Smooth muscle cell (in vitro differentiated cells): ENCODE data around the gene FAM241A. TPM values are rescaled to one million over a fixed set of nuclear protein-coding genes. Genes with fewer than 3 reads are reported as not detected.

Experiments used
- DNase-seq: peaks from one replicate; lab custom pipeline; 2025; ENCODE audit not compliant: unreplicated experiment; lab: John Stamatoyannopoulos, UW
- H2AFZ ChIP-seq: fragments of 200-600 bp; sonication (generic); 2 replicates; pipeline ENCODE4 v1.6.0; 2016; ENCODE audit warnings: antibody characterized with exemption, low read depth, mild to moderate bottlenecking
- H3F3A ChIP-seq: fragments of 200-600 bp; sonication (generic); 2 replicates; pipeline ENCODE4 v1.6.0; 2017; ENCODE audit warnings: antibody characterized with exemption, low read depth
- H3K27ac ChIP-seq: fragments of 200-600 bp; sonication (generic); 2 replicates; pipeline ENCODE4 v1.5.1; 2016; ENCODE audit warnings: low read depth, mild to moderate bottlenecking
- H3K27me3 ChIP-seq: fragments of 200-600 bp; sonication (generic); 2 replicates; pipeline ENCODE4 v1.6.1; 2016; ENCODE audit warnings: low read depth, mild to moderate bottlenecking
- H3K36me3 ChIP-seq: fragments of 200-600 bp; sonication (generic); 2 replicates; pipeline ENCODE4 v1.5.1; 2016; ENCODE audit warnings: low read depth
- H3K4me1 ChIP-seq: fragments of 200-600 bp; sonication (generic); 2 replicates; pipeline ENCODE4 v1.5.1; 2016; ENCODE audit warnings: low read depth
- H3K4me2 ChIP-seq: fragments of 200-600 bp; sonication (generic); 2 replicates; pipeline ENCODE4 v1.6.0; 2016; ENCODE audit warnings: mild to moderate bottlenecking
- H3K4me3 ChIP-seq: fragments of 200-600 bp; sonication (generic); 2 replicates; pipeline ENCODE4 v1.5.1; 2016; ENCODE audit warnings: mild to moderate bottlenecking
- H3K79me2 ChIP-seq: fragments of 200-600 bp; sonication (generic); 2 replicates; pipeline ENCODE4 v1.6.0; 2016; ENCODE audit warnings: low read depth, mild to moderate bottlenecking
- H3K9ac ChIP-seq: fragments of 200-600 bp; sonication (generic); 2 replicates; pipeline ENCODE4 v1.6.0; 2016; ENCODE audit warnings: low read depth
- H3K9me3 ChIP-seq: fragments of 200-600 bp; sonication (generic); replicated peaks from 2 replicates; pipeline ENCODE4 v1.5.1; 2016; ENCODE audit warnings: low read depth
- H4K20me1 ChIP-seq: fragments of 200-600 bp; sonication (generic); 2 replicates; pipeline ENCODE4 v1.6.0; 2016; ENCODE audit warnings: low read depth
- WGBS: methylation state at CpG from one replicate; pipeline ENCODE4 v1.1.7; 2016; ENCODE audit warnings: low lambda C conversion rate; 5-methylcytosine and 5-hydroxymethylcytosine counted together
- polyA plus RNA-seq: library from polyadenylated mRNA; unstranded; fragments of >200 nt; fragmentation: Nextera tagmentation; extraction: Ambion mirVana; gene quantifications from 2 replicates; pipeline ENCODE4 v1.2.1, GENCODE V29; 2016
- total RNA-seq: library from RNA; depleted of rRNA; stranded (reverse); fragments of >200 nt; gene quantifications from 2 replicates; pipeline ENCODE4 v1.2.3, GENCODE V29; 2014
- TF ChIP-seq, protein P1 (sequence below): fragments of 200-600 bp; sonication (generic); IDR thresholded peaks from 2 replicates; pipeline ENCODE4 v1.5.1; 2017; ENCODE audit warnings: borderline replicate concordance, mild to moderate bottlenecking, antibody characterized with exemption; ENCODE audit not compliant: insufficient read depth, poor library complexity, severe bottlenecking

The FAM241A gene
- total and polyA plus RNA-seq, 2 experiments from 2014 or later: 0.19 to 0.27 TPM

GRCh38 chr4:112113864-112114263 is 31.4 kb upstream of the FAM241A start:
- H3K4me2 ChIP-seq: no peak overlapping the region
- no peak overlapping the region for H3K27ac ChIP-seq
- H2AFZ ChIP-seq: no peak overlapping the region

DNA sequence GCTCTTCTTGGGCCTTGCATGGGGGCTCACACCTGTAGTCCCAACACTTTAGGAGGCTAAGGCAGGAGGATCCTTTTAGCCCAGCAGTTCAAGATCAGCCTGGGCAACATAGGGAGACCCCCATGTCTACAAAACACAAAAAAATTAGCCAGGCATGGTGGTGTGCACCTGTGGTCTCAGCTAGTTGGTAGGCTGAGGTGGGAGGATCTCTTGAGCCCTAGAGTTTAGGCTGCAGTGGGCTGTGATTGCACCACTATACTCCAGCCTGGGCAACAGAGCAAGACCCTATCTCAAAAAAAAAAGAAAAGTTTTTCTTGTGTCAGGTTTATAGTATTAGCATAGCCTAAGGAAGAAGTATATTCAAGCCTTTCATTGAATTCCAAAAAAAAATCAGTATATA is 30.8 kb upstream of the FAM241A start:
- no peak overlapping the region for H3K4me3 ChIP-seq
- no peaks in the 10 kb centered on the region for H3K36me3 ChIP-seq
- H3K9ac ChIP-seq: no peak overlapping the region
- TF ChIP-seq, protein P1, sequence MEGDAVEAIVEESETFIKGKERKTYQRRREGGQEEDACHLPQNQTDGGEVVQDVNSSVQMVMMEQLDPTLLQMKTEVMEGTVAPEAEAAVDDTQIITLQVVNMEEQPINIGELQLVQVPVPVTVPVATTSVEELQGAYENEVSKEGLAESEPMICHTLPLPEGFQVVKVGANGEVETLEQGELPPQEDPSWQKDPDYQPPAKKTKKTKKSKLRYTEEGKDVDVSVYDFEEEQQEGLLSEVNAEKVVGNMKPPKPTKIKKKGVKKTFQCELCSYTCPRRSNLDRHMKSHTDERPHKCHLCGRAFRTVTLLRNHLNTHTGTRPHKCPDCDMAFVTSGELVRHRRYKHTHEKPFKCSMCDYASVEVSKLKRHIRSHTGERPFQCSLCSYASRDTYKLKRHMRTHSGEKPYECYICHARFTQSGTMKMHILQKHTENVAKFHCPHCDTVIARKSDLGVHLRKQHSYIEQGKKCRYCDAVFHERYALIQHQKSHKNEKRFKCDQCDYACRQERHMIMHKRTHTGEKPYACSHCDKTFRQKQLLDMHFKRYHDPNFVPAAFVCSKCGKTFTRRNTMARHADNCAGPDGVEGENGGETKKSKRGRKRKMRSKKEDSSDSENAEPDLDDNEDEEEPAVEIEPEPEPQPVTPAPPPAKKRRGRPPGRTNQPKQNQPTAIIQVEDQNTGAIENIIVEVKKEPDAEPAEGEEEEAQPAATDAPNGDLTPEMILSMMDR: no peak
- no peaks in the 10 kb centered on the region for H3K4me1 ChIP-seq
- H3K27ac ChIP-seq: no peak overlapping the region
- H3K4me2 ChIP-seq: no peak overlapping the region
- H2AFZ ChIP-seq: no peak overlapping the region
- no peak for DNase-seq
- H3K79me2 ChIP-seq: no peaks in the 10 kb centered on the region
- H3F3A ChIP-seq: no peaks in the 10 kb centered on the region
- H4K20me1 ChIP-seq: no peaks in the 10 kb centered on the region
- no peaks in the 10 kb centered on the region for H3K9me3 ChIP-seq
- H3K27me3 ChIP-seq: no peaks in the 10 kb centered on the region

More at GRCh38 chr4:112113864-112114263, 31.4 kb upstream of the FAM241A start:
- Histone ChIP-seq H4K20me1 (no peaks in the 10 kb centered on the region), H3F3A (no peaks in the 10 kb centered on the region), H3K79me2 (no peaks in the 10 kb centered on the region), H3K27me3 (no peaks in the 10 kb centered on the region), H3K9ac (no peak overlapping the region), H3K9me3 (no peaks in the 10 kb centered on the region), H3K36me3 (no peaks in the 10 kb centered on the region), H3K4me3 (no peak overlapping the region), H3K4me1 (no peaks in the 10 kb centered on the region)
- TF ChIP-seq, protein P1: no peak
- DNase-seq: no peak

DNA sequence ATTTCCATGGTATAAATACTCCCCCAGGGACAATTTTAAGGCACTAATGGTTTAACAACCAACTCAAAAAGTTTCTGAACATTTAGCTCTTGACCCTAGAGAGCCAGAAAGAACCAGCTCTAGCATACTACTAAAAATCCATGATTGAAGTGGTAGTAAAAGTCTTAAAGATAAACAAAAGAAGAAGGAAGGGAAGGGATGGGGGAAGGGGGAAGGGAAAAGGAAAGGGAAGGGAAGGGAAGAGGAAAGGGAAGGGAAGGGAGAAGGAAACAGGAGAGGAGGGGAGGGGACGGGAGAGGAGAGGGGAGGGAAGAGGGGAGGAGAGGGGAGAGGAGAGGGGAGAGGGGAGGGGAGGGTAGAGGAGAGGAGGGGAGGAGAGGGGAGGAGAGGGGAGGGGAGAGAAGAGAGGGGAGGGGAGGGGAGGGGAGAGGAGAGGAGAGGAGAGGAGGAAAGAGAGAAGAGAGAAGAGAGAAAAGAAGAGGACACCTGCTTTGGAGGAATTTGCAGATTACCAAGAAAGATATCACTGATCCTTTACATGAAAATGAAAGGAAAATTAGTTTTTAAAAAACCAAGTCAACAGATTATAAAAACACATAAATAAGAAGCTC is 26.4 kb upstream of the FAM241A start:
- no peak overlapping the region for H3K4me3 ChIP-seq
- H3F3A ChIP-seq: no peaks in the 10 kb centered on the region
- no CpG with 5 or more reads among the region's 1 CpG for whole genome bisulfite sequencing
- no peaks in the 10 kb centered on the region for H3K79me2 ChIP-seq
- TF ChIP-seq, protein P1: no peak
- no peak overlapping the region for H3K4me2 ChIP-seq
- no peaks in the 10 kb centered on the region for H3K9me3 ChIP-seq
- no peaks in the 10 kb centered on the region for H3K4me1 ChIP-seq
- no peaks in the 10 kb centered on the region for H4K20me1 ChIP-seq
- no peak overlapping the region for H2AFZ ChIP-seq
- H3K27me3 ChIP-seq: peaks cover 2% of the 10 kb centered on the region
- H3K9ac ChIP-seq: no peak overlapping the region
- DNase-seq: no peak
- H3K27ac ChIP-seq: no peak overlapping the region
- no peaks in the 10 kb centered on the region for H3K36me3 ChIP-seq

- Histone ChIP-seq H3K9ac (no peak overlapping the region), H3K4me2 (no peak overlapping the region), H3K4me3 (no peak overlapping the region), H3K27ac (no peak overlapping the region), H3K9me3 (no peaks in the 10 kb centered on the region), H2AFZ (no peak overlapping the region), H3K27me3 (peaks cover 8% of the 10 kb centered on the region), H3F3A (no peaks in the 10 kb centered on the region), H3K79me2 (no peaks in the 10 kb centered on the region), H3K4me1 (no peaks in the 10 kb centered on the region), H3K36me3 (no peaks in the 10 kb centered on the region), H4K20me1 (no peaks in the 10 kb centered on the region)
- TF ChIP-seq, protein P1: no peak
- DNase-seq: no peak
- WGBS: 89% methylated on average over 3 of the region's 3 CpGs
Observed at GRCh38 chr4:112119353-112119783, 25.9 kb upstream of the FAM241A start.
